Left cardiac atrium (tissue), 4 donors: Measurements from ENCODE around the gene CHSY3. TPM values are rescaled to one million over a fixed set of nuclear protein-coding genes. Genes with fewer than 3 reads are reported as not detected.

Experiments
- ATAC-seq, 2 donors: fragments of 200-7000 bp; cut with Tn5 transposase; one replicate each; pipeline ENCODE4 v1.9.1; 2020; ENCODE audit warnings: mild to moderate bottlenecking in 2 of 2, moderate library complexity in 2 of 2
- DNase-seq: peaks from one replicate; pipeline ENCODE4 v3.0.0-alpha.2; 2020
- intact Hi-C, 2 donors: fragments of 100-400 bp; cut with DNase I; formaldehyde crosslinking; loops; one replicate each; pipeline versions ENCODE4 v1.14.1 to v1.15.1; 2022 to 2023
- total RNA-seq, 2 donors: library from RNA; stranded (reverse); fragmentation: NEBNext Ultra II Directional; extraction: Animal tissue kit (Norgen Biotek cat#: 25700); gene quantifications; one replicate each; pipeline ENCODE4 v1.2.1, GENCODE V29; 2021
- donor health status: DM: no; HTN: yes; CAD: no.
- donor health status: DM: no; HTN: yes; CAD: no; lungs with severe emphysema.
- donor health status: DM: yes; HTN: yes; CAD: no.
- donor health status: Dilated cardiomyopathy.

Gene CHSY3
- total RNA-seq, 2 donors from 2014 or later = 1.9 to 3.1 TPM

DNA sequence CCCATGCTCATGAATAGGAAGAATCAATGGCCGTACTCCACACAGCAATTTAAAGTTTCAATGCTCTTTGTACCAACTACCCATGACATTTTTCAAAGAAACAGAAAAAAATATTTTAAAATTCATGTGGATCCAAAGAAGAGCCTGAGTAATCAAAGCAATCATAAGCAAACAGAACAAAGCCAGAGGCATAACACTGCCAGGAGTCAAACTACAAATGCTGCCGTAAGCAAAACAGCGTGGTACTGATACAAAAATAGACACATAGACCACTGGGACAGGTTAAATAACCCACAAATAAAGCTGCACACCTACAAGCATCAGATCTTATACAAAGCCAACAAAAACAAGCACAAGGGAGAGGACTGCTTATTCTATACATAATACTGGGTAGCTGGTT lies 107.7 kb downstream of the CHSY3 start:
- no peak for DNase-seq
- intact Hi-C loops = no loop called here
- no peak for ATAC-seq

DNA sequence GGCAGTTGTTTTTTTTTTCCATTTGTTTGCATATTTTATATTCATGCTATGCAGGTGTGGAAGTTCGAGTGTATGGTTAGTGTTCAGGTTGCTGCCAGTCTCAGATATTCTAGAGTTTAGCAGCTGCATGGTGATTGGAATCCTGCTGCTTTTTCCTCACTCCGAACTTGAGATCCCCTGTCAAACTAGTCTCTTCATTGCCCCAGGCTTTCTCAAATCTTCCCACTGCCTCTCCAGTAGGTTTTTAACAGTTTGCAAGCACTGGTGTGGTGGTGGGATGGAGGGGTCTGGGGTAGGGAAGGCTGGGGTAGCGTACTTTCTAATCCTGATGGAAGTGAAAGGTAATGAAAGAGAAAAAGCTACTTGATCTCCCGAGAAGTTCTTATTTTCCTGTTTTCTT lies 112.9 kb downstream of the CHSY3 start:
- intact Hi-C loops = no loop called here
- DNase-seq (no peak), ATAC-seq (no peak)

- intact Hi-C loops = no loop called here
- no peak for DNase-seq
- ATAC-seq = no peak
These were observed 114.4 kb downstream of the CHSY3 start for GRCh38 chr5:130018641-130019040.

GRCh38 chr5:130021000-130021399 lies 116.7 kb downstream of the CHSY3 start:
- no peak for ATAC-seq
- DNase-seq = no peak
- intact Hi-C loops = no loop called here

DNA sequence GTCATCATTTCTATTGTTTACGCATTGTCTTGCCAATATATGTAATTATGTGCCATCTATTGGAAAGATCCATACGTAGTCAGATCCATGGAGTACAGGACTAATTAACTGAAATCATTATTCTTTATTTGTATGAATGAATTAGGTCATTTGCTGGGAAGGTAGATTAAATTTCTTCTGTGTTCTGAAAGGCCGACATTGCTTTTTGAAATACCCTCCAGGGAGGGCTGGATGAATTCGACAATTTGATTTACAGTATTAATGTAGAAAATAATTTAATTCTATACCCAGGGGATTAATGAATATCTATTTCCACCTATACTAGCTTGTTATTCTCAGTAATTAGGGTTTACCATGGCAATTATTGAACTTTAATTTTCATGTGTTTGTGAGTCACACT lies 117.6 kb downstream of the CHSY3 start:
- ATAC-seq = no peak
- intact Hi-C loops = no loop called here

DNA sequence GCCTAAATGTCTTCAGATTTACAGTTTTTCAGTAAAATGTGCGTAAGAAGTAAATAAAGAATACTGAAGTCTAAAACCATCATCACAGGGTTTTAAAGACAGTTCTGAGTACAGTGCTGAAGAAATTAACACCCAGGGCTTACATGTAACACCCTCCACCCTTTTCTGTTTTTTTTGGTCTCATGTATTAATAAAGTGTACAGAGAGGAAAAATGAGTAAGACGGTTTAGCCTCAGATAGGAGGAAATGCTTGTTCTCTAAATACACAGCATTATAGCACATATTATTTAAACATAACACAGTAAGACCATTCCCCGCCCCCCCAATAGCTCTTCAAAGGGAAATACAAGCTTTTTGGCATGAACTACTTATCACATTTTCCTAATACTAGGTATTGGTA lies 119.3 kb downstream of the CHSY3 start:
- DNase-seq (no peak), ATAC-seq (no peak)
- intact Hi-C loops = no loop called here

More for the DNA sequence above, 117.6 kb downstream of the CHSY3 start:
- no peak for DNase-seq

GRCh38 chr5:130024006-130024405 lies 119.7 kb downstream of the CHSY3 start:
- intact Hi-C loops = no loop called here
- DNase-seq (no peak), ATAC-seq (no peak)

GRCh38 chr5:130025511-130025910 lies 121.2 kb downstream of the CHSY3 start:
- no peak for ATAC-seq
- no peak for DNase-seq
- intact Hi-C loops = no loop called here

- DNase-seq (peak; percentile 40), ATAC-seq (peak; percentile 55 to 78)
- intact Hi-C loops = no loop called here
These were observed 128.5 kb downstream of the CHSY3 start for GRCh38 chr5:130032807-130033206.

DNA sequence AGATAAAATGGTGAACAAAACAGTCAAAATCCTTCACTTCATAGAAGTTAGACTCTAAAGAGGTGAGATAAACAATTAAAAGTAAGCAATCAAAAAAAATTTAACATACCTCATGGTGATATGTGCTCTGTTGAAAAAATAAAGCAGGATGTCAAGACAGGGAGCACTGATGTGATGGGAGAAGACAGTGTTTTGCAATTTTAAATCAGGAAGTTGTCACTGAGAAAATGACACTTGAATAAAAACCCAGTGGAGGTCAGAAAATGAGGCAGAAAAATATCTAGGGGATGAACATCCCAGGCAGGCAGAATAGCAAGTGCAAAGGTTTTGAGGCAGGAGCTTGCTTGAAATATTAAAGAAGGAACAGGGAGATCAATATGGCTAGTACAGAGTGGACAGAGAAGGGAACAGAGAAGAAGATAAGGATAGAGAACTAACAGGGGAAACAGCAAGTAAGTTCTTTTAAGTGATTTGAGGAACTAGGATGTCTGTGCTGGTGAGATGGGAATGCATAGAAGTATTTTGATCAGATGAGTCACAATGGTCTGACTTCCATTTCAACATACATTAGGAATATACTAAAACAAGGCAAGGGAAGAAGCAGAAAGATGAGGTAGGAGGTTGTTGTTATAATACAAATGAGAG lies 130.4 kb downstream of the CHSY3 start:
- ATAC-seq = no peak
- no peak for DNase-seq
- intact Hi-C loops = no loop called here

DNA sequence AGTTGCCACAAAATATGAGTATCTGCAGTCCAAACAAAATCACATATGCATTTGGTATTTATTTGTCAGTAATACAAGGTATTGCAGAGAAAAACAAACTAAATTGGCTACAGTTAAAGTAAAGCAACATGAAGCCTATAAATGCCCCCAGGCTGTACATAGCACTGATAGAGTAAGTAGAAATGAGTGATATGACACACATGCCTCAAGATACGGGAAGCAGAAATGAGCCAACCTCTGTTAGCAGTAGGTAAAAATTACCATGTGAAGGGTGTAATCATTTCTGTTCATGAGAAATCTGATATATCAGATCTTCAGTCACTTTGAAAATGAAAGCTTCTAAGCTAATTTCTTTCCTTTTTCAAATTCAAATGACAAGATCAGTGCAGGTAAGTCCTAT lies 131.1 kb downstream of the CHSY3 start:
- intact Hi-C loops = no loop called here
- DNase-seq = no peak
- no peak for ATAC-seq

GRCh38 chr5:130037905-130038304 lies 133.6 kb downstream of the CHSY3 start:
- intact Hi-C loops = no loop called here
- DNase-seq (no peak), ATAC-seq (no peak)

GRCh38 chr5:130043834-130044233 lies 139.6 kb downstream of the CHSY3 start:
- ATAC-seq (no peak), DNase-seq (no peak)
- intact Hi-C loops = no loop called here

DNA sequence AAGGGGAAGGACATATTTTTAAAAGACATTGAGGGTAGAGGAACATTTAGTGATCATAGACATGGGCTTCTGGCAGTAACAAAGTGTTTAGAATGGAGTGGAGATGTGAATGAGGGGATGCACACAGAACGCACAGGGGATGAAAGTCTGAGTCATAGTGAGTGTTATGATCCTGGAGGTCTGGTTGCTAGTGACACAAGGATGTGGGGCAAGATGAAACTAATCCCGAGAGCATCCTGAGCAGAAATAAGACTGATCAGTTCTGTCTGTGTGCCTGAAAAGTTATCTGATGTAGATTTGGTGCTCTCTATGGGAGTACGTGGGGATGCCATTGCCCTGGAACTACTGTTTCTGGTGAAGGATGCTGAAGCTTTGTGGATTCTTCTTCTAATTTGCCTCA lies 141.1 kb downstream of the CHSY3 start:
- intact Hi-C loops = no loop called here
- DNase-seq (no peak), ATAC-seq (no peak)

GRCh38 chr5:130050585-130050984 lies 146.3 kb downstream of the CHSY3 start:
- ATAC-seq = no peak
- DNase-seq = no peak
- intact Hi-C loops = no loop called here

- intact Hi-C loops = no loop called here
- DNase-seq (no peak), ATAC-seq (no peak)
These were observed 148.5 kb downstream of the CHSY3 start for GRCh38 chr5:130052752-130053151.

GRCh38 chr5:130055572-130055971 lies 151.3 kb downstream of the CHSY3 start:
- intact Hi-C loops = no loop called here
- ATAC-seq (peak; percentile 34 to 55), DNase-seq (no peak)

- intact Hi-C loops = no loop called here
- no peak for DNase-seq
- ATAC-seq = no peak
These were observed 157.5 kb downstream of the CHSY3 start for GRCh38 chr5:130061746-130062145.

GRCh38 chr5:130063603-130064002 lies 159.3 kb downstream of the CHSY3 start:
- no peak for ATAC-seq
- DNase-seq = no peak
- intact Hi-C loops = no loop called here

GRCh38 chr5:130064484-130064883 lies 160.2 kb downstream of the CHSY3 start:
- DNase-seq (no peak), ATAC-seq (no peak)
- intact Hi-C loops = no loop called here

- DNase-seq = no peak
- ATAC-seq = no peak
- intact Hi-C loops = no loop called here
These were observed 161.4 kb downstream of the CHSY3 start for GRCh38 chr5:130065617-130066016.

DNA sequence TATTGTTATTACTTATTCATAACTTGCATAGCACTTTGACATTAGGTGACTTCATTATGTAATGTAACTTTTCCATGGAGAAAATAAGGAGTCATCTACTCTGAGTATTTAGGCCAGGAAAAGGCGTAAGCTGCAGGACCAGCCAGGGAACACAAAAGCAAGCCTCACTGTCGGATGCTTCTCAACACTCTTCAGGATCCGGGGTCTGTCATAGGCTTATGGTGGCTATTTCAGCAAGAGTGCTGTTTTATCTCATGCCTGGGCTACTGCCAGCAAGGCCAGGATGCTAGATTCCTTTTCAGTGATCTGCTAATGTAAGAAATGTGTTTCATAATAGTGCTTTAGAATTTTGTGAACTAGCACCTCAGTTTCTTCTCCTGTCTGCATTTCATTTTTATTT lies 162.4 kb downstream of the CHSY3 start:
- peak; percentile 60 to 74 for ATAC-seq
- intact Hi-C loops = no loop called here
- DNase-seq = peak; percentile 37
